Loucy (cell line): Measurements from ENCODE around the gene EPB41L2.

Experiments
- EZH2phosphoT487 ChIP-seq: fragments of 200-600 bp; IDR thresholded peaks from 2 replicates; pipeline ENCODE4 v1.6.1; 2018; ENCODE audit warnings: antibody characterized with exemption, mild to moderate bottlenecking, moderate library complexity, borderline replicate concordance
- TF ChIP-seq, protein P1 (sequence below): fragments of 200-600 bp; sonication (generic); conservative IDR thresholded peaks from 2 replicates; pipeline ENCODE4 v1.5.1; 2014; ENCODE audit warnings: mild to moderate bottlenecking, antibody characterized with exemption, low read length

- TF ChIP-seq, protein P1, sequence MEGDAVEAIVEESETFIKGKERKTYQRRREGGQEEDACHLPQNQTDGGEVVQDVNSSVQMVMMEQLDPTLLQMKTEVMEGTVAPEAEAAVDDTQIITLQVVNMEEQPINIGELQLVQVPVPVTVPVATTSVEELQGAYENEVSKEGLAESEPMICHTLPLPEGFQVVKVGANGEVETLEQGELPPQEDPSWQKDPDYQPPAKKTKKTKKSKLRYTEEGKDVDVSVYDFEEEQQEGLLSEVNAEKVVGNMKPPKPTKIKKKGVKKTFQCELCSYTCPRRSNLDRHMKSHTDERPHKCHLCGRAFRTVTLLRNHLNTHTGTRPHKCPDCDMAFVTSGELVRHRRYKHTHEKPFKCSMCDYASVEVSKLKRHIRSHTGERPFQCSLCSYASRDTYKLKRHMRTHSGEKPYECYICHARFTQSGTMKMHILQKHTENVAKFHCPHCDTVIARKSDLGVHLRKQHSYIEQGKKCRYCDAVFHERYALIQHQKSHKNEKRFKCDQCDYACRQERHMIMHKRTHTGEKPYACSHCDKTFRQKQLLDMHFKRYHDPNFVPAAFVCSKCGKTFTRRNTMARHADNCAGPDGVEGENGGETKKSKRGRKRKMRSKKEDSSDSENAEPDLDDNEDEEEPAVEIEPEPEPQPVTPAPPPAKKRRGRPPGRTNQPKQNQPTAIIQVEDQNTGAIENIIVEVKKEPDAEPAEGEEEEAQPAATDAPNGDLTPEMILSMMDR, result no peak
- no peak for TF ChIP-seq EZH2phosphoT487
Observed at GRCh38 chr6:130908188-130908587, 154.9 kb downstream of the EPB41L2 start.
